SK-N-SH (cell line): Measurements from ENCODE around the gene MN1. TPM values are rescaled to one million over a fixed set of nuclear protein-coding genes. Genes with fewer than 3 reads are reported as not detected.
A peak's percentile ranks its signal among the peaks of the same experiment; 100 is the strongest.

Experiments used
- CTCF ChIA-PET: fragments of 300-600, 350-600 bp; formaldehyde crosslinking; extraction: SDS; loops from one replicate; lab custom pipeline; 2021; lab: Yijun Ruan, JAX
- POLR2A ChIA-PET: fragments of 350-600 bp; sonication (Branson Sonifier 250); formaldehyde crosslinking; extraction: SDS; loops from one replicate; lab custom pipeline; 2020; ENCODE audit warnings: antibody characterized with exemption, inconsistent platforms; lab: Yijun Ruan, JAX
- DNase-seq: peaks from one replicate; pipeline ENCODE4 v3.0.0; 2012
- H2AFZ ChIP-seq: fragments of 200-600 bp; sonication (generic); 2 replicates; pipeline ENCODE4 v1.8.1; 2016; ENCODE audit warnings: antibody characterized with exemption, mild to moderate bottlenecking, low read depth
- H3F3A ChIP-seq: fragments of 200-600 bp; sonication (generic); replicated peaks from 2 replicates; pipeline ENCODE3; 2016; ENCODE audit warnings: antibody characterized with exemption, mild to moderate bottlenecking; ENCODE audit not compliant: insufficient read depth
- H3K27ac ChIP-seq, 2 experiments: fragments of 200-500 bp in 1 of 2; fragments of 200-600 bp in 1 of 2; sonication (Bioruptor generic) in 1 of 2; sonication (generic), shearing (Covaris generic) in 1 of 2; 2 replicates each; pipeline versions ENCODE4 v1.5.1 to v1.6.1; 2014 to 2016; ENCODE audit warnings: low read depth in 2 of 2, inconsistent platforms in 1 of 2, low read length in 1 of 2, mild to moderate bottlenecking in 1 of 2, mixed read lengths in 1 of 2
- H3K27me3 ChIP-seq: fragments of 200-600 bp; sonication (generic), shearing (Covaris generic); 2 replicates; pipeline ENCODE4 v1.6.1; 2016; ENCODE audit warnings: mixed run types; ENCODE audit not compliant: insufficient read depth
- H3K36me3 ChIP-seq, 2 experiments: fragments of 200-500 bp in 1 of 2; fragments of 200-600 bp in 1 of 2; sonication (Bioruptor generic) in 1 of 2; sonication (generic) in 1 of 2; replicated peaks in 1 of 2; 2 replicates each; pipeline versions ENCODE3 to v1.5.1; 2014 to 2016; ENCODE audit warnings: low read length in 1 of 2, mild to moderate bottlenecking in 1 of 2; ENCODE audit not compliant: insufficient read depth in 2 of 2, control insufficient read depth in 1 of 2
- H3K4me1 ChIP-seq, 2 experiments: fragments of 200-500 bp in 1 of 2; fragments of 200-600 bp in 1 of 2; sonication (Bioruptor generic) in 1 of 2; sonication (generic), shearing (Covaris generic) in 1 of 2; 2 replicates each; pipeline versions ENCODE4 v1.5.1 to v1.6.1; 2014 to 2016; ENCODE audit warnings: low read depth in 1 of 2, low read length in 1 of 2, mixed run types in 1 of 2; ENCODE audit not compliant: insufficient read depth in 2 of 2, control insufficient read depth in 1 of 2
- H3K4me2 ChIP-seq: fragments of 200-600 bp; sonication (generic), shearing (Covaris generic); 2 replicates; pipeline ENCODE4 v1.6.1; 2017; ENCODE audit warnings: mixed run types
- H3K4me3 ChIP-seq, 2 experiments: fragments of 200-500 bp in 1 of 2; fragments of 200-600 bp in 1 of 2; sonication (Bioruptor generic) in 1 of 2; sonication (generic), shearing (Covaris generic) in 1 of 2; 2 replicates each; pipeline versions ENCODE4 v1.5.1 to v1.8.1; 2014 to 2016; ENCODE audit warnings: low read depth in 2 of 2, inconsistent platforms in 1 of 2, low read length in 1 of 2, mild to moderate bottlenecking in 1 of 2, mixed read lengths in 1 of 2, moderate library complexity in 1 of 2
- H3K79me2 ChIP-seq: fragments of 200-600 bp; sonication (generic); 2 replicates; pipeline ENCODE4 v1.8.1; 2017; ENCODE audit warnings: mild to moderate bottlenecking; ENCODE audit not compliant: insufficient read depth
- H3K9ac ChIP-seq: fragments of 200-600 bp; sonication (generic); 2 replicates; pipeline ENCODE4 v1.6.1; 2017; ENCODE audit warnings: mixed run types
- H3K9me2 ChIP-seq: fragments of 200-600 bp; sonication (generic); 2 replicates; pipeline ENCODE4 v1.6.1; 2017; ENCODE audit warnings: mixed run types
- H3K9me3 ChIP-seq: fragments of 200-600 bp; sonication (generic); 2 replicates; pipeline ENCODE4 v1.6.1; 2017; ENCODE audit warnings: mixed run types, mild to moderate bottlenecking, moderate library complexity
- H4K20me1 ChIP-seq: fragments of 200-600 bp; sonication (generic); 2 replicates; pipeline ENCODE4 v1.6.1; 2017; ENCODE audit warnings: mild to moderate bottlenecking, mixed run types; ENCODE audit not compliant: insufficient read depth
- ELF1 ChIP-seq: IDR thresholded peaks from 2 replicates; pipeline ENCODE4 v1.4.0; 2012
- GABPA ChIP-seq: IDR thresholded peaks from 2 replicates; pipeline ENCODE4 v1.4.0; 2012; ENCODE audit warnings: low read depth, mild to moderate bottlenecking
- JUND ChIP-seq: IDR thresholded peaks from 2 replicates; pipeline ENCODE4 v1.4.0; 2012
- MEF2A ChIP-seq: IDR thresholded peaks from 2 replicates; pipeline ENCODE4 v1.4.0; 2012; ENCODE audit warnings: low read depth, borderline replicate concordance
- NRF1 ChIP-seq: IDR thresholded peaks from 2 replicates; pipeline ENCODE4 v1.6.1; 2012; ENCODE audit warnings: low read depth, mild to moderate bottlenecking, low read length
- RAD21 ChIP-seq: IDR thresholded peaks from 2 replicates; pipeline ENCODE4 v1.6.1; 2012; ENCODE audit warnings: mild to moderate bottlenecking, low read length
- RFX5 ChIP-seq: IDR thresholded peaks from 2 replicates; pipeline ENCODE4 v1.6.1; 2012; ENCODE audit warnings: mild to moderate bottlenecking, improper control_type of control experiment, low read length
- SMC3 ChIP-seq: IDR thresholded peaks from 2 replicates; pipeline ENCODE4 v1.6.1; 2012; ENCODE audit warnings: low read depth, low read length, improper control_type of control experiment
- TCF12 ChIP-seq: IDR thresholded peaks from 2 replicates; pipeline ENCODE4 v1.4.0; 2012
- YY1 ChIP-seq: IDR thresholded peaks from 2 replicates; pipeline ENCODE4 v1.4.0; 2012; ENCODE audit warnings: low read depth, mild to moderate bottlenecking
- whole genome bisulfite sequencing: methylation state at CpG from one replicate; pipeline ENCODE4 v1.1.6; 2017; ENCODE audit warnings: low lambda C conversion rate; 5-methylcytosine and 5-hydroxymethylcytosine counted together
- polyA plus RNA-seq, 3 experiments: library from polyadenylated mRNA; depleted of rRNA; stranded (reverse); fragments of >200 nt; gene quantifications; 2 replicates each; pipeline ENCODE4 v1.2.3, GENCODE V29; 2012
- TF ChIP-seq, protein P1 (sequence below): fragments of 200-600 bp; sonication (generic); IDR thresholded peaks from 2 replicates; pipeline ENCODE4 v1.6.1; 2017; ENCODE audit warnings: antibody characterized with exemption, mild to moderate bottlenecking, moderate library complexity
- TF ChIP-seq, protein P2 (sequence below): IDR thresholded peaks from 2 replicates; pipeline ENCODE4 v1.4.0; 2012; ENCODE audit warnings: low read depth, borderline replicate concordance
- TF ChIP-seq, protein P3 (sequence below): IDR thresholded peaks from 2 replicates; pipeline ENCODE4 v1.6.1; 2012; ENCODE audit warnings: mild to moderate bottlenecking, low read depth, low read length, moderate library complexity

Gene MN1
- polyA plus RNA-seq, 1 of the 3 experiments (the other 2 are of a cell fraction), result 0.20 TPM

DNA sequence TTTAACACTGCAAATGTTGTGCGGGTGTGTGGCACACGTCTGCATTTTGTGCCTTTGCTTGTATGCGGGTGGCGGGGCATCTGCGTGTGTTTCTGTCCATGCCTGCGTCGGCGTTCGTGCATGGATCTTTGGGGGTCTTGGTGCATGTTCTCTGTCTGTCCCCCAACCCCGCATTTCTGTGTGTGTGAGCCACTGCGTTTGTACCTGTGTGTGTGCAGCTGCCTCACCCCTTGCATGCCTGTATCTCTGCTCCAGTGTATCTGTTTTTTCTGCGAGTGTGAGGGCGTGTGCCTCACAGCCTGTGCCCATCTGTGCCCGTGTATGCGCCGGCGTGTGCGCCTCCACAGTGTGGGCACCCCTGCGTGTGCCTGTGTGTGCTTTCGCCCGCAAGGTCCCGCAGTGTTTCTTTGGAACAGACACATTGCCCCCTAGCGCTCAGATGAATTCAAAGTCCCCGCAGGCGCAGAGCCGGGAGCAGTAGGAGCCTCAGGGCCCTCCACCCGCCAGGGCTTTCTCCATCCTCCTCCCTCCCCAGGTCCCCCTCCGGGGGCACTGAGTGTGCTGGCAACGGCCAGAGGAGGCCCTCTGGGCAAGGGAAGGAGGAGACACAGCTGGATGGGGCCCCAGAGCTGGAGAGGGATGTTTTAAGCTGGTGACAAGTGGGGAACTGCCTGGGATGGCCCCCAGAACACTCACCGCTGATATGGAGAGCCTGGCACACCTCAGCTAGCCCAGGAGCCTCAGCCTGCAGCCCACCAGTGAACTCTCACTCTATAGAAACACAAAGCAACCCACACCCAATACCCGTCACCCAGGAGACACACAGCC, 3.1 kb upstream of the MN1 start:
- 0 out of 2 replicates have a peak, but pooled peaks cover 7% of the 10 kb centered on the region for H3K27me3 ChIP-seq
- no peak overlapping the region for H3K9ac ChIP-seq
- 80% methylated on average over 29 of the region's 31 CpGs for WGBS
- TF ChIP-seq SMC3 (peak; percentile 28), JUND (no peak), RAD21 (peak; percentile 60)
- TF ChIP-seq, protein P1, sequence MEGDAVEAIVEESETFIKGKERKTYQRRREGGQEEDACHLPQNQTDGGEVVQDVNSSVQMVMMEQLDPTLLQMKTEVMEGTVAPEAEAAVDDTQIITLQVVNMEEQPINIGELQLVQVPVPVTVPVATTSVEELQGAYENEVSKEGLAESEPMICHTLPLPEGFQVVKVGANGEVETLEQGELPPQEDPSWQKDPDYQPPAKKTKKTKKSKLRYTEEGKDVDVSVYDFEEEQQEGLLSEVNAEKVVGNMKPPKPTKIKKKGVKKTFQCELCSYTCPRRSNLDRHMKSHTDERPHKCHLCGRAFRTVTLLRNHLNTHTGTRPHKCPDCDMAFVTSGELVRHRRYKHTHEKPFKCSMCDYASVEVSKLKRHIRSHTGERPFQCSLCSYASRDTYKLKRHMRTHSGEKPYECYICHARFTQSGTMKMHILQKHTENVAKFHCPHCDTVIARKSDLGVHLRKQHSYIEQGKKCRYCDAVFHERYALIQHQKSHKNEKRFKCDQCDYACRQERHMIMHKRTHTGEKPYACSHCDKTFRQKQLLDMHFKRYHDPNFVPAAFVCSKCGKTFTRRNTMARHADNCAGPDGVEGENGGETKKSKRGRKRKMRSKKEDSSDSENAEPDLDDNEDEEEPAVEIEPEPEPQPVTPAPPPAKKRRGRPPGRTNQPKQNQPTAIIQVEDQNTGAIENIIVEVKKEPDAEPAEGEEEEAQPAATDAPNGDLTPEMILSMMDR, result peak; percentile 57
- TF ChIP-seq, protein P2, sequence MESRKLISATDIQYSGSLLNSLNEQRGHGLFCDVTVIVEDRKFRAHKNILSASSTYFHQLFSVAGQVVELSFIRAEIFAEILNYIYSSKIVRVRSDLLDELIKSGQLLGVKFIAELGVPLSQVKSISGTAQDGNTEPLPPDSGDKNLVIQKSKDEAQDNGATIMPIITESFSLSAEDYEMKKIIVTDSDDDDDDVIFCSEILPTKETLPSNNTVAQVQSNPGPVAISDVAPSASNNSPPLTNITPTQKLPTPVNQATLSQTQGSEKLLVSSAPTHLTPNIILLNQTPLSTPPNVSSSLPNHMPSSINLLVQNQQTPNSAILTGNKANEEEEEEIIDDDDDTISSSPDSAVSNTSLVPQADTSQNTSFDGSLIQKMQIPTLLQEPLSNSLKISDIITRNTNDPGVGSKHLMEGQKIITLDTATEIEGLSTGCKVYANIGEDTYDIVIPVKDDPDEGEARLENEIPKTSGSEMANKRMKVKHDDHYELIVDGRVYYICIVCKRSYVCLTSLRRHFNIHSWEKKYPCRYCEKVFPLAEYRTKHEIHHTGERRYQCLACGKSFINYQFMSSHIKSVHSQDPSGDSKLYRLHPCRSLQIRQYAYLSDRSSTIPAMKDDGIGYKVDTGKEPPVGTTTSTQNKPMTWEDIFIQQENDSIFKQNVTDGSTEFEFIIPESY, result no peak
- TF ChIP-seq, all 33 proteins: peak for 3
- no peak overlapping the region for H3K4me2 ChIP-seq
- POLR2A ChIA-PET, result no interaction called here
- H3K9me2 ChIP-seq, result no peaks in the 10 kb centered on the region
- no peaks in the 10 kb centered on the region for H4K20me1 ChIP-seq
- no peak overlapping the region for H3K27ac ChIP-seq
- H2AFZ ChIP-seq, result no peak overlapping the region
- H3K79me2 ChIP-seq, result no peaks in the 10 kb centered on the region
- H3K4me3 ChIP-seq, result no peak overlapping the region; a peak in 1 of 4 replicates
- CTCF ChIA-PET, result interaction anchor here (0.6 kb wide), 1 partner anchor 71 kb away, joined by 3 read pairs; no protein-coding TSS in a partner anchor
- H3K36me3 ChIP-seq, result no peaks in the 10 kb centered on the region
- H3F3A ChIP-seq, result peaks cover 5% of the 10 kb centered on the region
- peaks cover 0 to 6% of the 10 kb centered on the region in 2 experiments; a peak in 1 of 4 replicates for H3K4me1 ChIP-seq
- H3K9me3 ChIP-seq, result no peaks in the 10 kb centered on the region
- DNase-seq, result peak; percentile 66

DNA sequence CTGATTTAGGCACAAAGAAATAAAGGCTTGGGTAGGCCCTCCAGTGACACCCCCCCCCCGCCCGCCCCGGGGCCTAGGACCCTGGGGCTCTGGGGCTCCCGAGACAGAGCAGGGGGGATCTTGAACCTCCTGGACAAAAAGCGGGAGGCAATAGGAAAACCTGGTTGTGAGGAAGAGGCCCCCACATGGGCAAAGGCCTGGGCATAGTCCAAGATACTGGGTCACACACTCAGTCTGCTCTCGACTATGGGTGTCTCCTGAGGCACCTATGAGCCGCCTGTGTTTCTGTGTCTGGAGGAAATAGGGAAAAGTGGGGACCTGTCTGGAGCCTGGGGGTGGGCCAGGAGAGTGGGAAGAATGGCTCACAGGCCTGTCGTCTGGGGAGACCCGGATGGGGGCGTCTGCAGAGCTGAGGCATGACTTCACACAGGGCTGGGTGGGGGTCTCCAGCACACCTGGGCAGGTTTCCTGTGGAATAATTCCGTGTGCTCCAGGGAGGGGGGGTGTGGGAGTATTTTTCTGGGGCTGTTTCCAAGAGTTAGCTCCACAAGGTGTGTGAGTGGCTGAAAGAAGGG, 2.4 kb upstream of the MN1 start:
- Histone ChIP-seq H3K27ac (no peak overlapping the region), H3K4me1 (peaks cover 0 to 6% of the 10 kb centered on the region in 2 experiments; a peak in 1 of 4 replicates), H4K20me1 (no peaks in the 10 kb centered on the region), H3K4me3 (no peak overlapping the region), H3K9ac (no peak overlapping the region), H3K9me3 (no peaks in the 10 kb centered on the region), H3K36me3 (no peaks in the 10 kb centered on the region), H3K27me3 (0 out of 2 replicates have a peak, but pooled peaks cover 7% of the 10 kb centered on the region), H3K79me2 (no peaks in the 10 kb centered on the region), H3K4me2 (no peak overlapping the region), H3K9me2 (no peaks in the 10 kb centered on the region), H3F3A (peaks cover 5% of the 10 kb centered on the region), H2AFZ (no peak overlapping the region)
- DNase-seq, result no peak
- ChIA-PET POLR2A (no interaction called here), CTCF (interaction anchor here (1.3 kb wide), 1 partner anchor 21 kb away, joined by 3 read pairs; no protein-coding TSS in a partner anchor)
- no peak for TF ChIP-seq RAD21
- TF ChIP-seq GABPA, result no peak
- TF ChIP-seq YY1, result no peak
- no peak for TF ChIP-seq RFX5
- TF ChIP-seq, protein P3, sequence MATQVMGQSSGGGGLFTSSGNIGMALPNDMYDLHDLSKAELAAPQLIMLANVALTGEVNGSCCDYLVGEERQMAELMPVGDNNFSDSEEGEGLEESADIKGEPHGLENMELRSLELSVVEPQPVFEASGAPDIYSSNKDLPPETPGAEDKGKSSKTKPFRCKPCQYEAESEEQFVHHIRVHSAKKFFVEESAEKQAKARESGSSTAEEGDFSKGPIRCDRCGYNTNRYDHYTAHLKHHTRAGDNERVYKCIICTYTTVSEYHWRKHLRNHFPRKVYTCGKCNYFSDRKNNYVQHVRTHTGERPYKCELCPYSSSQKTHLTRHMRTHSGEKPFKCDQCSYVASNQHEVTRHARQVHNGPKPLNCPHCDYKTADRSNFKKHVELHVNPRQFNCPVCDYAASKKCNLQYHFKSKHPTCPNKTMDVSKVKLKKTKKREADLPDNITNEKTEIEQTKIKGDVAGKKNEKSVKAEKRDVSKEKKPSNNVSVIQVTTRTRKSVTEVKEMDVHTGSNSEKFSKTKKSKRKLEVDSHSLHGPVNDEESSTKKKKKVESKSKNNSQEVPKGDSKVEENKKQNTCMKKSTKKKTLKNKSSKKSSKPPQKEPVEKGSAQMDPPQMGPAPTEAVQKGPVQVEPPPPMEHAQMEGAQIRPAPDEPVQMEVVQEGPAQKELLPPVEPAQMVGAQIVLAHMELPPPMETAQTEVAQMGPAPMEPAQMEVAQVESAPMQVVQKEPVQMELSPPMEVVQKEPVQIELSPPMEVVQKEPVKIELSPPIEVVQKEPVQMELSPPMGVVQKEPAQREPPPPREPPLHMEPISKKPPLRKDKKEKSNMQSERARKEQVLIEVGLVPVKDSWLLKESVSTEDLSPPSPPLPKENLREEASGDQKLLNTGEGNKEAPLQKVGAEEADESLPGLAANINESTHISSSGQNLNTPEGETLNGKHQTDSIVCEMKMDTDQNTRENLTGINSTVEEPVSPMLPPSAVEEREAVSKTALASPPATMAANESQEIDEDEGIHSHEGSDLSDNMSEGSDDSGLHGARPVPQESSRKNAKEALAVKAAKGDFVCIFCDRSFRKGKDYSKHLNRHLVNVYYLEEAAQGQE, result no peak
- no peak for TF ChIP-seq MEF2A
- TF ChIP-seq ELF1, result no peak
- no peak for TF ChIP-seq SMC3
- TF ChIP-seq TCF12, result no peak
- no peak for TF ChIP-seq NRF1
- WGBS, result 85% methylated on average over 7 of the region's 11 CpGs
